Loucy (cell line): ENCODE results near the gene FNDC3A.

ENCODE experiments used
- EZH2phosphoT487 ChIP-seq: fragments of 200-600 bp; IDR thresholded peaks from 2 replicates; pipeline ENCODE4 v1.6.1; 2018; ENCODE audit warnings: antibody characterized with exemption, mild to moderate bottlenecking, moderate library complexity, borderline replicate concordance
- TF ChIP-seq, protein P1 (sequence below): fragments of 200-600 bp; sonication (generic); conservative IDR thresholded peaks from 2 replicates; pipeline ENCODE4 v1.5.1; 2014; ENCODE audit warnings: mild to moderate bottlenecking, antibody characterized with exemption, low read length

GRCh38 chr13:49247643-49248621 lies 272.2 kb downstream of the FNDC3A start, which contains the start of gene CDADC1:
- TF ChIP-seq, protein P1, sequence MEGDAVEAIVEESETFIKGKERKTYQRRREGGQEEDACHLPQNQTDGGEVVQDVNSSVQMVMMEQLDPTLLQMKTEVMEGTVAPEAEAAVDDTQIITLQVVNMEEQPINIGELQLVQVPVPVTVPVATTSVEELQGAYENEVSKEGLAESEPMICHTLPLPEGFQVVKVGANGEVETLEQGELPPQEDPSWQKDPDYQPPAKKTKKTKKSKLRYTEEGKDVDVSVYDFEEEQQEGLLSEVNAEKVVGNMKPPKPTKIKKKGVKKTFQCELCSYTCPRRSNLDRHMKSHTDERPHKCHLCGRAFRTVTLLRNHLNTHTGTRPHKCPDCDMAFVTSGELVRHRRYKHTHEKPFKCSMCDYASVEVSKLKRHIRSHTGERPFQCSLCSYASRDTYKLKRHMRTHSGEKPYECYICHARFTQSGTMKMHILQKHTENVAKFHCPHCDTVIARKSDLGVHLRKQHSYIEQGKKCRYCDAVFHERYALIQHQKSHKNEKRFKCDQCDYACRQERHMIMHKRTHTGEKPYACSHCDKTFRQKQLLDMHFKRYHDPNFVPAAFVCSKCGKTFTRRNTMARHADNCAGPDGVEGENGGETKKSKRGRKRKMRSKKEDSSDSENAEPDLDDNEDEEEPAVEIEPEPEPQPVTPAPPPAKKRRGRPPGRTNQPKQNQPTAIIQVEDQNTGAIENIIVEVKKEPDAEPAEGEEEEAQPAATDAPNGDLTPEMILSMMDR, result no peak
- no peak for TF ChIP-seq EZH2phosphoT487
